Skin epidermis (tissue), 12 donors: Measurements from ENCODE around the gene ANKRD12.

Source experiments
- H3K27ac ChIP-seq, 21 experiments: fragments of 200-600 bp; sonication (generic) in 11 of 21; one replicate each; pipeline ENCODE4 v1.5.0; 2020; ENCODE audit warnings: mild to moderate bottlenecking in 3 of 21, inconsistent platforms in 2 of 21, moderate library complexity in 2 of 21
- H3K4me3 ChIP-seq, 7 experiments: fragments of 200-600 bp; sonication (generic) in 2 of 7; one replicate each; pipeline ENCODE4 v1.5.0; 2020; ENCODE audit warnings: inconsistent platforms in 2 of 7, mild to moderate bottlenecking in 2 of 7, moderate library complexity in 1 of 7

Gene ANKRD12

DNA sequence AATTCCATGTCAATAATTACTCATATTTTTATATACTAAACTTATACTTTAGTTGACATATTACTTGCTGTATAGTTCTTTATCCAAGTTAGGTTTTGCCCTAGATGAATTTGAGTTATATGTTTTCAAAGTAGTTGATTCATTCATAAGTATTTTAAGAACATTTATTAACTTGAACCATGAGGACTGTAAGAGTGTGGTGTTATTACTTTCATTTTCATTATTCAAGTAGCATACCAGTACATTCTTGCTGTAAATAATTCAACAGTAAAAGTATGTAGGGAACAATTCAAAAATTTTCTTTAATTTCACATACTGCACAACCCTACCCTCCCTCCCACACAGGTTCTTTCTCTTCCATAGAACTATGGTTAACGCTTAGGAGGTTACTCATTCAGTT lies 75.4 kb downstream of the ANKRD12 start:
- no peak overlapping the region for H3K4me3 ChIP-seq
- H3K27ac ChIP-seq = no peak overlapping the region

DNA sequence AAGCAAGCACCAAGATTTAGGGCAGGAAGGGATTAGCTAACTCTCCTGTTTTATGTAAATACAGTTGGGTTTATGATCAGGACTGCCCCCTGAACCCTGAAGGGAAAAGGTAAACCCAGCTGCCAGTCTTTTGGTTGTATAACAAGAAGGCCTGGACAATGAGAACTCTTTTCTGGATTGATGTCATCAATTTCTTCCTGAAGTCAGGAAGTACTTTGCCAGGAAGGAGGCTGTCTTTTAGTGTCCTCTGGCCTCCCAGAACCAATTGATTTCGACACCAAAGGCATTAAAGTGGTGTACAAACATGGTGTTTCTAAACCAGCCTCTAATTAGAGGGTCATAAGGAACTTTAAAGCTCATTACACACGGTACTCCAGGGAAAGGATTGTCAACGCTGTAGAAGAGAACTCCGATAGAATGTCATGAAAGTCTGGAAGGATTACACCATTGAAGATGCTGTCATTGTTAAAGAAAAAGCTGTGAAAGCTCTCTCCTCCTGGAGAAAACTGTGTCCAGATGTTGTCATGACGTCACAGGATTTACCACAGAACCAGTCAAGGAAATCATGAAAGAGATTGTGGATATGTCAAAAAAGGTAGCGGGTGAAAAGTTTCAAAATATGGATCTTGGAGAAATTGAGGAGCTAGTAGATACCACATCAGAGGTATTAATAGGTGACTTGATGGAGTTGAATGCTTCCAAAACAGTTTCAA lies 78.8 kb downstream of the ANKRD12 start:
- H3K27ac ChIP-seq = no peak overlapping the region

DNA sequence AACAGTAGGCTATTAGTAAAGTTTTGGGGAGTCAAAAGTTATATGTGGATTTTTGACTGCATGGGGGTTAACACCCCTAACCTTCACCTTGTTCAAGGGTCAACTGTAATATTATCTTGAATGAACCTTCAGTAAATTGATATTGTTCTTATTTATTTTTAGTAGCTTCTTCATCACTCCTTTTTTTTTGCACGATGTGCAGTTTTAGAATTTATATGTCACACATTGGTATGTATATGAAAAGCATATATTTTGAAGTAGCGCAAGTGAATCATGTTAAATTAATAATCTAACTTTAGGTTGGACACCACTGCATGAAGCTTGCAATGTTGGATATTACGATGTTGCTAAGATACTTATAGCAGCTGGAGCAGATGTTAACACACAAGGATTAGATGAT lies 79.9 kb downstream of the ANKRD12 start:
- H3K27ac ChIP-seq = no peak overlapping the region

More for the DNA sequence above, 78.8 kb downstream of the ANKRD12 start:
- no peak overlapping the region for H3K4me3 ChIP-seq

DNA sequence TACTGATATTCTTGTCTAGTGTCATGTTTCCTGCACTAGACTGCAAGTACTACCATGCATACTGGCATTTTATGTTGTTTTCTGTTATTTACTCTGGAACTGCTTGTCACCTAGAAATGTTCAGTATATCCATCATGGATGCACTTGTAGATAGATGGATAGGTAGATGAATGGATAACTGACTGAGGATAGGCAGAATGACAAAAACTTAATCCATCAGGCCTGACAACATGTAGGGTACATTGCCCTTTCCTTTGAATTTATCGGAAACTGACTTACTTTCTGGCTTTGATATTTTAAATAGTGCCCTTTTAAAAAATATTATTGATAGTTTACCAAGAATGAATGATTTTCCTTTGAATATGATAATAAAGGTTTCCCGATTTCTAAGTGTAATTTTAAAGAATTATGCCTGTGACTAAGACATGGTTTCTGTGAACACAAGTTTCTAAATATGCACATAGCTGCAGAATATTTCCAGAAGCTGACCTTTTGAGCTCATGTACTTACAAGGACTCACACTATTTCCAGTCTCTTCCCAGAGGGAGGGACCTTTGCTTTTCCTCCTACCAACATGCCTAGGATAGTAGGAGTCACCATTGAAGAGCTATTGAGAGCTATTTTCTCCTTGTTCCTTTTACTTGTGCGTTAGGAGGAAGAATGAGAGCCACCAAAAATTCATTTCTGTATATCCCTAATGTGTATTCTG lies 81.3 kb downstream of the ANKRD12 start:
- no peak overlapping the region for H3K27ac ChIP-seq
- H3K4me3 ChIP-seq = no peak overlapping the region

More for the DNA sequence above, 79.9 kb downstream of the ANKRD12 start:
- no peak overlapping the region for H3K4me3 ChIP-seq

DNA sequence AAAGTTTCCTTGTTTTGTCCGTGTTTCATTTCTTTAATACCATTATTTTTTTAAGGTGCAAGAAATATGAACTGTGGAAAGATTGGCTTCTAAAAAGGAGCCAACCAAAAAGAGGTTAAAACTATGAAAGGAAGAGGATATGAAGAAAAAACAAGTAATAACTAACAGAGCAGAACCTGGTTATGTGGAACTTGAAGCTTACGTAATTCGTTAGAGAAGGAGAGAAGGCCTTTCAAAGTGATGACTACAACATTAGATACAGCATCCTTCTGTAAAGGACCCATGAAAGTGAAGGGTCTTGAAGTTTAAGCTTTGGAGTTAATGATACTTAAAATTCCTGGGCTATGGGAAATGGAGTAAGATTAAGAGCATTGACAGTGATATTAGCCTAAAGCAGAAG lies 84.5 kb downstream of the ANKRD12 start:
- H3K4me3 ChIP-seq = no peak overlapping the region
- H3K27ac ChIP-seq = no peak overlapping the region

DNA sequence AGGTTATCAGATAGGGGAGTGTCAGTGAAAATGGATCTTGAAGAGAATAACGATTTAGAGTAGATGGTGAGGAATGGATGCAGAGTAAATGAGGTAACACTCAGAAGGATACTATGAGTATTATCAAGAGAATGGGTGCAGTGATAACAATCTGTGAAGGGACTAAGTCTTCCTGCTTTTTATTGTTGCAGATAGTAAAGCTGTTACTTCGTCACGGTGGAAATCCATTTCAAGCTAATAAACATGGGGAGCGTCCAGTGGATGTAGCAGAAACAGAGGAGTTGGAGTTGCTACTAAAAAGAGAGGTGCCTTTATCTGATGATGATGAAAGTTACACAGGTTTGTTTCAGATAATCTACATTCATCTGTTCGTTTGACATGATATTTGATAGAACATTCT lies 85.1 kb downstream of the ANKRD12 start:
- Histone ChIP-seq H3K4me3 (no peak overlapping the region), H3K27ac (no peak overlapping the region)

DNA sequence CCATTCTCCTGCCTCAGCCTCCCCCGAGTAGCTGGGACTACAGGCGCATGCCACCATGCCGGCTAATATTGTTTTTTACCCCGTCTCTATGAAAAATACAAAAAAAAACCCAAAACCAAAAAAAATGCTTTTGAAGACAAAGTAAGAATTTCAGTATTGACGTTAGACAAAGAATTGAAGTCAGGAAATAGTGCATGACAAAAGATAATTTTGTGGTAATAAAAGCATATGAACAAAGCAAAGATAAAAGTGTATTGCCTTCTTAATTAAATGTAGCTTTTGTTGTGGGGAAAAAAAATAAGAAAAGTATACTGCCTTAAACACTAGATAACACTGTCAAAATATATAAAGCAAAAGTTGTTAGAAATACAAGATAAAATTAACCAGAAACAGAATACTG lies 86.8 kb downstream of the ANKRD12 start:
- no peak overlapping the region for H3K4me3 ChIP-seq
- H3K27ac ChIP-seq = no peak overlapping the region

DNA sequence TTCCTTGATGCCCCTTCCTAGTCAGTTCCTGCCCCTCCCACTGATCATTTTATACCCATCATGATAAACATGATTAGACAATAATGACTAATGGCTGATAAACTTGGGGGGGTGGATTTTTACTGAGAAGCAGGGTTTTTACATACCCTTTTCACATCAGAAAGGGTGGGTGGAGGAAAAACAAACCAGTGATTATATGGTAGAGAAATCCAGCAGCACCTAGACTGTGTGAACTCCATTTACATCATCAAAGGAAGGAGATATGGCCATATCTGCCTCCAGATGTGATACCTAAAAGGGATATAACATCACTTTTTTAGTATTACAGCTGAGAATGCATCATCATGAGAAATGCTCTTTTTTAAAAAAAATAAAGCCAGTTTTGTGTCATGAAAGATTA lies 89.9 kb downstream of the ANKRD12 start:
- Histone ChIP-seq H3K27ac (no peak overlapping the region), H3K4me3 (no peak overlapping the region)

DNA sequence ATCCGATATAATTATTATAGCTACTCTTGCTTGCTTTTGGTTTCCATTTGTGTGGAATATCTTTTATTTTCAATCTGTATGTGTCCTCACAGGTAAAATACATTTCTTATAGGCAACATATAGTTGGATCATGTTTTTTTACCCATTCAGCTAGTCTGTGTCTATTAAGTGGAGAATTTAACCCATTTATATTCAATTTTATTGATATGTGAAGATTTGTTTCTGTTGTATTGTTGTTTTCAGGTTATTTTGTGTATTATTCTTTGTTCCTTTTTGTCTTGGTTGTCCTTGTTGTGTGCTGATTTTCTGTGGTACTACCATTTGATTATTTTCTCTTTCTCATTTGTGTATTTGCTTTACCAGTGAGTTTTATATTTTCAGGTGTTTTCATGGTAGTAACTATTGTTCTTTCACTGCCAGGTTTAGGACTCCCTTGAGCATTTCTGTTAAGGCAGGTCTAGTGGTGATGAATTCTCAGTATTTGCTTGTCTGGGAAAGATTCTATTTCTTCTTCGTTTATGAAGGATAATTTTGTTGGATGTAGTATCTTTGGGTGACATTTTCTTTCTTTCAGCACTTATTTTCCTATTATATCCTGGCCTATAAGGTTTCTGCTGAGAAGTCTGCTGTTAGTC lies 95.4 kb downstream of the ANKRD12 start:
- Histone ChIP-seq H3K4me3 (no peak overlapping the region), H3K27ac (no peak overlapping the region)

DNA sequence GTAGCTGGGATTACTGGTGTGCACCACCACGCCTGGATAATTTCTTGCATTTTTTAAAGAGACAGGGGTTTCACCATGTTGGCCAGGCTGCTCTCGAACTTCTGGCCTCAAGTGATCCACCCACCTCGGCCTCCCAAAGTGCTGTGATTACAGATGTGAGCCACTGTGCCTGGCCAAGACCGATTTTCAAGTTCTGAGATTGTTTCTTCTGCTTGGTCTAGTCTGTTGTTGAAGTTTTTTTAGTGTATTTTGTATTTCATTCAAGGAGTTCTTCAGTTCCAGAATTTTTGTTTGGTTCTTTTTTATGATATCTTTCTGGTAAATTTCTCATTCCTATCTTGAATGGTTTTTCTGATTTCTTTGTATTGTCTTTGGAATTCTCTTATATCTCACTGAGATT lies 96.4 kb downstream of the ANKRD12 start:
- H3K27ac ChIP-seq = no peak overlapping the region

DNA sequence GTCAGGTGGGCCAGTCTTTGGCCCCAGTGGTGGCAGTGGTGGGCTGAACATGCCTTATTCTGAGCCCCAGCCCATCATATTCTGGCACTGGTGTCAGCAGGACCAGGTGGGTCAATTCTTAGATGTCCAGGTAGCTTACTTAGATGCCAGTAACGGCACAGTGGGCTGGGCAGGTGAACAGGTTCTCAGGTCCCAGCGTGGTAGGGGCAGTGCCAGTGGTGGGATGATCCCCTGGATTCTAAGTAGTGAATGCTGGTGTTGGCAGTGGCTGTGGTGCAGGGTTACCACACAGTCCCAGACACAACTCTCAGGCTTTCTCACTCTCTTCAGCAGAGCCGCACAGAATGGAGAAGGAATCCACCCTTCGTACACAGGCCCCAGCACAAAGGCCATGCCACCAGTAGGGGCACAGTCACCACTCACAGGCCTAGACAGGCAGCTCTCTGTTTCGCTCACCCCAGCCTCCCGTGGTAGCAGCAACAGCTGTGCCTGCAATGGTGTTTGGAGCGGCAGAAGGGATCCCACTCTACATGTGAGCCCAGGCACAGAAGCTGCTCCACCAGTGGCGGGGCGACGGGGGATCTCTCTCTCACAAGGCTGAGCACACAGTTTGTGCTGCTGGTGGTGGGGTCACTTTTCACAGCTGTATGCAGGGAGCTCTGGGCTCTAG lies 97.3 kb downstream of the ANKRD12 start:
- no peak overlapping the region for H3K4me3 ChIP-seq
- H3K27ac ChIP-seq = no peak overlapping the region

More for the DNA sequence above, 96.4 kb downstream of the ANKRD12 start:
- no peak overlapping the region for H3K4me3 ChIP-seq

DNA sequence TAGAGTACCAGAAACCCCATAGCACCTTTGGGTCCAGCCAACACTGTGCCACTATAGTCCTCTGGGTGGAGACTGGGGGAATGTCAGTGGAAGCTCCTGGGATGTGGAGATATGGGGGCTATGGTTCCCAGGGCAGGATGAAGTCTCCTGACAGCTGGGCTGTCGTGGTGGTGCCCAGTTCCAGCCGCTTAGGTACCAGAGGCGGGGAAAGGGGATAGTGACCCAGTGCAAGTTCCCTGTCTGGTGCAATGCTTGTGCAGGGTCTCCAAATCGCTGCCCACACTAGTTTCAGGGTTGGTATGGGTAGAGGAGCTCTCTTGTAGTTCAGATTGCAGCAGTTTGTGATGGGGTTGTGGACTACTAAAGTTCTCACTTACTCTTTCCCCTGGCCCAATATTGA lies 97.9 kb downstream of the ANKRD12 start:
- no peak overlapping the region for H3K4me3 ChIP-seq
- no peak overlapping the region for H3K27ac ChIP-seq

DNA sequence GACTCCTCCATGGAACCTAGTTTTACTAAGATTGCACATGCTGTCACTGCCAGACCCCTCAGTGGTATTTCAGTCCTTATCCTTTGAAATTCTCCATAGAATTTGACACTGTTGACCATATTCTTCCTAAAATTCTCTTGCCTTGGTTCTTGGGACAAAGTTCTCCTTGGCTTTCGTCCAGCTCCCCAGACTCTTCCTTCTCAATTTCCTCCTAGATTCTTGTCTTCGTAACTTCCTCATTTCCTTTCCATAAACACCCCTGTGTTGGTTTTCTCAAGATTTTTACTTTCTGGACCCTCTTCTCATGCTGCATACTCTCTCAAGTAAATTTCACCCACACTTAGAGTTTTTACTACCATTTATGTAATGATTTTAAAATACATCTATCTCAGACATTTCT lies 101.4 kb downstream of the ANKRD12 start:
- no peak overlapping the region for H3K4me3 ChIP-seq
- no peak overlapping the region for H3K27ac ChIP-seq

DNA sequence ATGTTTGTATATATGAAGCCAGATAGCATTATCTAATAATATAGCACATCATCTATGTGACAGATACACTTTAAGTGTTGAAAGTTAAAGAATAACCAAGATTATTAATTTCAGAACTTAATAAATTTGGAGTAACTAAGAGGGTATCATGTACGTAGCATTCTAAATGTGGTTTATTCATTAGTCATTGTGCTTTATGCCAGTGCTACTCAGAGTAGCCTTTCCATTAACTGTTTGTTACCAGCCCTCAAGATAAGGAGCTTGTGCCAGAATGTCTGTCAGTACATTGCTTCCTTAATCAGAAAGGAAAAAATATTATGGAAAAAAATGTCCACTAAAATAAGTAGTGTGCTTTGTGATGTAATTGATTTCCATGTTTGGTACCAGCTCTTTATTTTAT lies 103.1 kb downstream of the ANKRD12 start:
- no peak overlapping the region for H3K4me3 ChIP-seq
- H3K27ac ChIP-seq = no peak overlapping the region

DNA sequence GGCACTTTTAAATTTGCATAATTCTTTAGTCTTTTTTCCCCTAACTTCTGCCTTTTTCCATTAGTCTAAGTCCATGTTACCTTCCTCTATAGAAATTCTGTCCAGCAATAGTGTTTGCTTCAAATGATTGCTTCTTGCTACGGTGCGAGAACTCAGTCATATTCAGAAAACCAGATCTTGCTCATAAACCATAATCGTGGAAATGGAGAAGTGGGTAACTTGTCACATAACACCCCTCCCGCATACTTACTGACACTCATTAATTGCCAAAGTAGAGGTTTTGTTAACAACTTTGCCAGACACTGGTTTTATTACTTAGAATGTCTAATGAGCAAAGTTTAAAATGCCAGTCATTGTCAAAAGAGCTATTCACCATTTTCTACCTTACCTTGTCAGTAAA lies 103.7 kb downstream of the ANKRD12 start:
- no peak overlapping the region for H3K4me3 ChIP-seq
- H3K27ac ChIP-seq = no peak overlapping the region

DNA sequence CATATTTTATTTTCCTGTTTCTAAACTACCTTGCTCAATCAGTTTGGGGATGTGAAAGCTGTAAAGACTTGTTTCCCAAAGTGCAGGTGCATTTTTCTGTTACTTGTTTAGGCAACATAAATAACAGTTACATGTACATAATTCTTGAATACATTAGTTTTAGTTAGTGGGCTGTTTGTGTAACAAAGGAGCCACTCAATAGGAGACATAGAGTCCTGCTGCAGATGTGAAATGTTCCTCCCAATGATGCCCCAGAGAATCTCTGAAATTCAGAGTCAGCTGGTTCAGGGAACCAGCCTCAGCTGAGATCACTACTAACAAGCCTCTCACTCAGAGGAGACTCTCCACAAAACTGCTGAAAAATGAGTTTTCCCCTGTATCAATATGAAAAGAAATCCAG lies 106.4 kb downstream of the ANKRD12 start:
- Histone ChIP-seq H3K4me3 (no peak overlapping the region), H3K27ac (no peak overlapping the region)

DNA sequence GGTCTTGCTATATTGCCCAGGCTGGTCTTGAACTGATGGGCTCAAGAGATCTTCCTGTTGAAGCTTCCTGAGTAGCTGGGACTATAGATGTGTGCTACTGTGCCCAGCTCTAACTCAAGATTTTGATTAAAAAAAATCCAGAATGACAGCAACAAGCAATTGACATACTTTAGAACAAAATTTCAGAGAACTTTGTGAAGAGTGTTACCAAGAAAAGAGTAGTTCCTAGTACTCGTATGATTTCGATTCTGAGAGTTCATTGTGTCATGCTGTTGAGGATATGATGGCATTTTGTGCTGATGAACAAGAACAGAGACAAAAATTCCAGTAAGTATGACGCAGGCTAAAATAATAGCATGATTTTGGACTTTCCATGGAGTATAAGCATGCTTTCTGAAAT lies 107.8 kb downstream of the ANKRD12 start:
- no peak overlapping the region for H3K4me3 ChIP-seq

DNA sequence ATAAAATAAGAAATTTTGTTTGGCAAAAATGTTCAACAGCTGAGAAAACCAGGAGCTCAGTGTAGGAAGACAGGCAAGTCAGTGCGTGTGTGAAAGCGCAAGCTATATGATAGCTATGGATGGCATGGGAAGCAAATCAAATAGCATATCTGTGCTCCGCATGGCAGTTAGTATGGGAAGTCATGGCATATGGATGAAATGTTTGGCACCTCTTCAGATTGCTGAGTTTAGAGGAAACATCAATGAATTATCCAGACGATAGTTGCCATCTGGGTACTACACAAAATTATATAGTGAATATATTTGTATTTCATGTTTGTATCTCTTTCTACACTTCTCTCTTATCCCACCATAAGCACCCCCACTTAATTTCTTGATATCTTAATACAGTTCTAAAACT lies 112.1 kb downstream of the ANKRD12 start:
- no peak overlapping the region for H3K27ac ChIP-seq
- H3K4me3 ChIP-seq = no peak overlapping the region

More for the DNA sequence above, 107.8 kb downstream of the ANKRD12 start:
- H3K27ac ChIP-seq = no peak overlapping the region

DNA sequence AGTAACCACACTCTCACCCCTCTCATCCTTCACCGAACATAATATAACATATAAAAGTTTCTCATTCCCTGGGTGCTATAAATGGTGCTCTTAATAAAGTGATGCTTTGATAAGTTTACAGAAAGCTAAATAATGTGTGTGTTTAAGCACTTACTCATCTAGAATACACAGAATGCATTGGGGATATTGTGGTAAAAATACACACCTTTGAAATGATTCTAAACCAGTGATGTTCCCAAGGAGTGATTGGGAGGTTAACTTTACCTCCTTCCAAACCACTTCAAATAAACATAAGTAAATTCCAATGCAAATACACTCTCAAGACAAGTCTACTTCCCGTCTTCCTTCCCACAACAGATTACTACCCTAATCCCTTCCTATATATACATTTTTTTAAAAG lies 112.7 kb downstream of the ANKRD12 start:
- Histone ChIP-seq H3K4me3 (no peak overlapping the region), H3K27ac (no peak overlapping the region)

DNA sequence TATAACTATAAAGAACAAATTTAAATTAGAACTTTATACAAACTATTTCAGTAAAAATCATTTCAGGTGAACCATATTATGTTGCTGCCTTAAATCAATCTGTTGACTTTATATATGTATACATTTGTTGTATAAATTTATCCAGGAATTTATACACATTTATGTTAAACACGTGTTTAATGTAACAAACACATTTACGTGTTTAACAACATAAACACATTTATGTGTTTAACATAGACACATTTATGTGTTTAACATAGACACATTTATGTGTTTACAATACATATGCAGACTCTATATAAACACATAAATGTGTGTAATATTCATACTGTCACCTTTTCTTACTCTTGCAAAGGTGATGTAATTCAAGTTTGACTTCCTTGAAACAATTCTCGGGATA lies 122.6 kb downstream of the ANKRD12 start:
- Histone ChIP-seq H3K4me3 (no peak overlapping the region), H3K27ac (no peak overlapping the region)
